Thymus (tissue), 11 donors: ENCODE data around the gene MYH13. TPM values are rescaled to one million over a fixed set of nuclear protein-coding genes. Genes with fewer than 3 reads are reported as not detected.

Experiments used
- DNase-seq, 9 donors: peaks; one replicate each; pipeline ENCODE4 v3.0.0-alpha.2; 2013; ENCODE audit warnings: low spot score in 9 of 9, low read depth in 6 of 9, missing footprints in 1 of 9
- H3K27ac ChIP-seq, 2 donors: one replicate each; pipeline ENCODE4 v1.5.1; 2013; ENCODE audit warnings: control low read depth in 1 of 2, low read depth in 1 of 2, low read length in 1 of 2, mild to moderate bottlenecking in 1 of 2, moderate library complexity in 1 of 2
- H3K27me3 ChIP-seq, 2 donors: one replicate each; pipeline ENCODE4 v1.5.1; 2013; ENCODE audit warnings: low read length in 1 of 2; ENCODE audit not compliant: control insufficient read depth in 2 of 2, insufficient read depth in 1 of 2
- H3K36me3 ChIP-seq, 2 donors: one replicate each; pipeline ENCODE4 v1.5.1; 2013; ENCODE audit warnings: low read length in 1 of 2, mild to moderate bottlenecking in 1 of 2, moderate library complexity in 1 of 2; ENCODE audit not compliant: control insufficient read depth in 2 of 2, insufficient read depth in 2 of 2
- H3K4me1 ChIP-seq, 2 donors: one replicate each; pipeline ENCODE4 v1.5.1; 2013; ENCODE audit warnings: low read length in 2 of 2; ENCODE audit not compliant: control insufficient read depth in 2 of 2, insufficient read depth in 2 of 2
- H3K4me3 ChIP-seq, 2 donors: one replicate each; pipeline ENCODE4 v1.5.1; 2013; ENCODE audit warnings: low read length in 2 of 2, control low read depth in 1 of 2, mild to moderate bottlenecking in 1 of 2
- H3K9me3 ChIP-seq, 2 donors: one replicate each; pipeline ENCODE4 v1.5.1; 2013; ENCODE audit warnings: low read length in 1 of 2, mild to moderate bottlenecking in 1 of 2; ENCODE audit not compliant: control insufficient read depth in 2 of 2, insufficient read depth in 1 of 2
- WGBS: extraction: QIAGEN DNeasy Blood & Tissue Kit; methylation state at CpG from one replicate; pipeline ENCODE4 v1.1.7; 2013; 5-methylcytosine and 5-hydroxymethylcytosine counted together
- polyA plus RNA-seq: library from polyadenylated mRNA; stranded (reverse); fragments of 200-250 nt; gene quantifications from one replicate; pipeline ENCODE4 v1.2.3, GENCODE V29; 2013
- total RNA-seq: library from RNA; stranded (reverse); fragments of 120-200 nt; gene quantifications from one replicate; pipeline ENCODE4 v1.2.4, GENCODE V29; 2013
- donor health status: healthy.

MYH13 gene
- total and polyA plus RNA-seq, 2 donors, result under 0.01 to 0.07 TPM

DNA sequence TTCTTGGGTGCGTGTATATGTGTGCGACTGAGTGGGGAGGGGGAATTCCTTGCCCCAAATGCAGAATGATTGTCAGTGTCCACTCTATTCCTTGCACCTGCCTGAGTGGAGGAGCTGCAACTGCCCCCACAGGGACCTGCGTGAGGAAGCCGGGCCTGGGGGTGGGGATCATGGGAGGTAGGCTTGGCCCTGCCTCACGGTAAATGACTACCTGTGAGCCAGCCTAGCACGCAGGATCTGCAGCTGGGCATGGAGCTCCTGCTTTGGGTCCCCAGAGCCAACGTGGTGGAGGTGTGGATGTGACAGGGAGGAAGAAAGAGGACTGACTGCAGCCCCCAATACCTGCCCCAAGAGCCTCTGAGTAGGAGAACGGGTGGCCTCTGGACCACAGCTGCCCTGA is 97.4 kb downstream of the MYH13 start:
- Histone ChIP-seq H3K4me1 (peaks cover 0 to 4% of the 10 kb centered on the region in 2 donors), H3K9me3 (no peaks in the 10 kb centered on the region), H3K27me3 (peaks cover 0 to 2% of the 10 kb centered on the region in 2 donors), H3K4me3 (no peak overlapping the region), H3K36me3 (no peaks in the 10 kb centered on the region), H3K27ac (no peak overlapping the region)
- WGBS, result 91% methylated on average over 8 of the region's 8 CpGs
- DNase-seq, result no peak

DNA sequence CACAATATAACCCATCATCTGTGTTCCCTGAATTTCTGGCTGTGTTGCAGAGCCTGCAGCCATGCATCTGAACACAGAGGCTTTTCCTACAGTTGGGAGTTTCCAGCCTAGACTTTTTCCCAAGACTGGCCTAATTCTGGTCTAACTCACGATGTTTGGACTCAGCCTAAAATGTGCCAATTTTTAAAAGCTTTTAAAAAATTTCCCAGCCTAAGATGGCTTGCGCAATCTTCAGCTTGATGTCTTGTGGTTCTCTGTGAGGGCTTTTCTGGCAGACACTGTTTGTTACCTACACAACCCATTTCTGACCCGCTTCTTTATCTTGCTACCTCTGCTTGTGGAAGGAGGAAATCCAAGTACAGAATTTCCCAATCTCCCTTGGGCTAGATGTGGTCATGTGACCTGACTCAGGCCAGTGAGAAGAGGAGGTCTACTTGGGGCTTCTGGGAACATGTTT is 101.7 kb downstream of the MYH13 start:
- 89% methylated on average over 3 of the region's 3 CpGs for WGBS
- H3K27me3 ChIP-seq, result peaks cover 0 to 2% of the 10 kb centered on the region in 2 donors
- H3K4me3 ChIP-seq, result no peak overlapping the region
- no peaks in the 10 kb centered on the region for H3K9me3 ChIP-seq
- no peaks in the 10 kb centered on the region for H3K36me3 ChIP-seq
- peaks cover 0 to 4% of the 10 kb centered on the region in 2 donors for H3K4me1 ChIP-seq
- H3K27ac ChIP-seq, result no peak overlapping the region
- no peak for DNase-seq

DNA sequence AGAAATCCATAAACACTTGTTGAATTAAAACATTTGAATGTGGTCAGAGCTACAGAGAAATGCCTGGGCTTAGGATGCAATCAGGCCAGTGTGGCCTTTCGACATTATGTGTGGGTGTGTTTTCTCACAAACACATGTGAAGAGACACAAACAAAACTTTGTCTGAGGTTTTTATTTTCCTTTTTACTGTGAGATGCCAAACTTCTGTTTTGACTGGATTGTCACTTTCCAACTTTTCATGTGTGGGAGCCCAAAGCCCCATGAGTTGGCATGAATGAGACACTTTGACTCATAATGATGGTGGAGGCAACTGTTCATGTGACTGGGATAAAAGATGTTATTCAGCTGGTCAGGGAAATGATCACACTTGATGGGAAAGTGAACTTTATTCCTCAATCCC is 102.5 kb downstream of the MYH13 start:
- Histone ChIP-seq H3K27me3 (no peaks in the 10 kb centered on the region), H3K27ac (no peak overlapping the region), H3K4me1 (peaks cover 0 to 4% of the 10 kb centered on the region in 2 donors), H3K4me3 (no peak overlapping the region), H3K9me3 (no peaks in the 10 kb centered on the region), H3K36me3 (no peaks in the 10 kb centered on the region)
- no peak for DNase-seq
- WGBS, result 94% methylated on average over 1 of the region's 1 CpG

- H3K27ac ChIP-seq, result no peak overlapping the region
- no peak for DNase-seq
- no peak overlapping the region for H3K4me3 ChIP-seq
- WGBS, result 88% methylated on average over 4 of the region's 4 CpGs
- no peaks in the 10 kb centered on the region for H3K36me3 ChIP-seq
- no peaks in the 10 kb centered on the region for H3K4me1 ChIP-seq
- H3K27me3 ChIP-seq, result no peaks in the 10 kb centered on the region
- H3K9me3 ChIP-seq, result no peaks in the 10 kb centered on the region
These were observed 104.8 kb downstream of the MYH13 start for GRCh38 chr17:10268005-10268404.

DNA sequence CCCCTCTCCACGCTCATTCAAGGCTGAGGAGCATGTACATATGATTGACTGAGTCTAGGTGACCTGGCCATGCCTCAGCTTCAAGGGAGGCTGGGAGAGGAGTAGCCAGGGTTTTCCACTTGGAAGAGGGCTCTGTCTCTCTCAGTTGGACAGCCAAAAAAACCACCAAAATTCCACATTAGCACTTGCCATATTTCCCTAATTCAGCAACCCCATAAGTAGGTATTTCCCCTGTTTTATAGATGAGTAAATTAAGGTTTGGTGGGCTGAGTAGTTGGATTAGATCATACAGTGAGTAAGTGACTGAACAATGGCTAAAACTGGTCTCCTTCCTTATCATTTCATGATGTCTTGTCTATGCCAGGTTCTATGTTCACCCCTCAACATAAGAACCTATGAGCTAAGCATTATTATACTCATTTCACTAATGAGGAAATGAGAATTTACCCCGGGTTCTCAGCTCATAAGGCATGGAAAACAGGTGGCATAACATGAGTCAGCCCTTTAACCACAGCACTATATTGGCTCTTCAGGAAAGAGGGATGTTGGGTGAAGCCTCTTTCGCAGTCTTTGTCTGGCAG is 106.4 kb downstream of the MYH13 start:
- WGBS, result 87% methylated on average over 3 of the region's 3 CpGs
- Histone ChIP-seq H3K4me3 (no peak overlapping the region), H3K27ac (no peak overlapping the region), H3K9me3 (no peaks in the 10 kb centered on the region), H3K36me3 (no peaks in the 10 kb centered on the region), H3K4me1 (no peaks in the 10 kb centered on the region), H3K27me3 (no peaks in the 10 kb centered on the region)
- DNase-seq, result no peak

DNA sequence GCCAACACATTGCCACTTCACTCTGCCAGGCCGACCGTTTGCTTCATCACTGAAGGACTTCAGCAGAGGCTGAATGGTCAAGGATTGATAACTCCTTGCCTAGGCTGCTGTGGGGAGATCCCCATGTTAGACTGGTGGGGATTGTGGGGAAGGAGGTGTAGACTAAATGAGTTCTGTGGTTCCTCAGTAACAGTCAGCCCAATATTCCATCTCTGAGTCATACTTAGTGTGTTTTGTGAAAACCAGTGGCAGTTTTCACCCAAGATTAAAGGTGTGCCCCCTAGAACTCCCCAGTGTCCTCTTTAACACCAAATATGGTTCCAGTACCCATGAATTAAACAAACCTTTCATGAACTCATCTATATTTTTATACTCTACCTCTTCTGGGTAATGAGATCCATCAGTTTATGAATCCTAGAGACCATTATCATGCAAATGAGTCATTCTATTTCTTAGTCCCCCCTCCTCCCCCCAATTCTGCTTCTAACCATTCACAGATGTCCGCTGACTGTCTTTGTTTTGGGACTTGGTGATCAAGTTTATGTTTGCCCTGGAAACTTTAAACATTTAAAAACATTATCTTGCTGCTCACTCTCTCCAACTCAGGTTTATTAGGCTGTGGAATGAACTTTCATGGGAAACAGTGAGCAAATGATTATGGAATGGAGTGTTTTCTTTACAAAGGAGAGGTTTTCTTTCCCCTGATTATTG is 107.6 kb downstream of the MYH13 start:
- DNase-seq, result no peak
- no peak overlapping the region for H3K27ac ChIP-seq
- H3K4me1 ChIP-seq, result no peaks in the 10 kb centered on the region
- no peak overlapping the region for H3K4me3 ChIP-seq
- no peaks in the 10 kb centered on the region for H3K36me3 ChIP-seq
- WGBS, result 91% methylated on average over 3 of the region's 3 CpGs
- H3K27me3 ChIP-seq, result peaks cover 0 to 2% of the 10 kb centered on the region in 2 donors
- H3K9me3 ChIP-seq, result no peaks in the 10 kb centered on the region

- Histone ChIP-seq H3K36me3 (no peaks in the 10 kb centered on the region), H3K4me3 (no peak overlapping the region), H3K9me3 (no peaks in the 10 kb centered on the region), H3K4me1 (no peaks in the 10 kb centered on the region), H3K27me3 (peaks cover 0 to 3% of the 10 kb centered on the region in 2 donors), H3K27ac (no peak overlapping the region)
- no peak for DNase-seq
- 81% methylated on average over 2 of the region's 2 CpGs for WGBS
These were observed 108.8 kb downstream of the MYH13 start for GRCh38 chr17:10264051-10264450.

DNA sequence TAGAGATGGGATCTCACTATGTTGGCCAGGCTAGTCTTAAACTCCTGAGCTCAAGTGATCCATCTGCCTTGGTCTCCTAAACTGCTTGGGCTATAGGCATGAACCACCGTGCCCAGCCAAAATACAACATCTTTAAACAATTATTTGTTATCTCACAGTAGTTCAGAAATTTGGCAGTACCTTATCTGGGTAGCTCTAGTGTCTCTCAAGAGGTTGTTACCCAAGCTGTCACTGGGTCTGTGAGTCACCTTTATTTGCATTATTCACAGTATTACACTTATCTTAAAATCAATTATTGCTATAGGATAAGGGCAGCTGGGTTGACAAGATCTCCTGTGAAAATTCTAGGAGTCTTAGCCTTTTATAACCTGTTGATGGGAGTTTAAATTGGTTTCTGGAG is 110.4 kb downstream of the MYH13 start:
- no peak for DNase-seq
- H3K4me1 ChIP-seq, result no peaks in the 10 kb centered on the region
- H3K36me3 ChIP-seq, result no peaks in the 10 kb centered on the region
- H3K4me3 ChIP-seq, result no peak overlapping the region
- H3K9me3 ChIP-seq, result no peaks in the 10 kb centered on the region
- 88% methylated on average over 1 of the region's 1 CpG for WGBS
- H3K27me3 ChIP-seq, result peaks cover 0 to 3% of the 10 kb centered on the region in 2 donors
- no peak overlapping the region for H3K27ac ChIP-seq

DNA sequence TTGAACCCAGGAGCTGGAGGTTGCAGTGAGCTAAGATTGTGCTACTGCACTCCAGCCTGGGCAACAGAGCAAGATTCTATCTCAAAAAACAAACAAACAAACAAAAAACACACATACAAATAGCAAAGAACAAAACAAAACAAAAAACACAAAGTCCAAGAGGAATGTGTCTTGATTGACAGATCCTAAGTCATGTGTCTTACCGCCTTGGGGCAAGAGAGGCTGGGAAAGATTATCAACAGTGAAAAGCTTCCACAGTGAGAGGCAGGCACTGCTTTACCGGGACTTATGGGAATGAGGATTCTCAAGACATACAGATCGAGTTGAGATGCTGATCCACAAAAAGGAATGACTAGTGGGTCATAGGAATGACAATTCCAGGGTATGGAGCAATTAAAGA is 111.7 kb downstream of the MYH13 start:
- WGBS, result 86% methylated on average over 3 of the region's 3 CpGs
- H3K9me3 ChIP-seq, result no peaks in the 10 kb centered on the region
- H3K36me3 ChIP-seq, result no peaks in the 10 kb centered on the region
- H3K27me3 ChIP-seq, result peaks cover 0 to 3% of the 10 kb centered on the region in 2 donors
- H3K27ac ChIP-seq, result no peak overlapping the region
- DNase-seq, result no peak
- H3K4me3 ChIP-seq, result no peak overlapping the region
- no peaks in the 10 kb centered on the region for H3K4me1 ChIP-seq
